A549 (cell line): ENCODE measurements around the gene KARS1.
"Not testable (repeated sequence)": the region's sequence is repeated elsewhere in the genome, so short reads cannot be mapped to it uniquely, and the experiment has no call there.

Experiments used
- KDM1A ChIP-seq: fragments of 200-600 bp; sonication (generic); IDR thresholded peaks from 2 replicates; pipeline ENCODE4 v1.6.1; 2016; ENCODE audit warnings: low read depth, mild to moderate bottlenecking
- KDM5A ChIP-seq: fragments of 200-600 bp; sonication (generic); IDR thresholded peaks from 2 replicates; pipeline ENCODE4 v1.6.1; 2016; ENCODE audit warnings: antibody characterized with exemption, mild to moderate bottlenecking
- TF ChIP-seq, protein P1 (sequence below): IDR thresholded peaks from 2 replicates; pipeline ENCODE4 v1.6.1; 2012
- TF ChIP-seq, protein P2 (sequence below): fragments of >200 bp; sonication (Bioruptor Twin); formaldehyde crosslinking; IDR thresholded peaks from 3 replicates; pipeline ENCODE4 v1.5.1; 2016

DNA sequence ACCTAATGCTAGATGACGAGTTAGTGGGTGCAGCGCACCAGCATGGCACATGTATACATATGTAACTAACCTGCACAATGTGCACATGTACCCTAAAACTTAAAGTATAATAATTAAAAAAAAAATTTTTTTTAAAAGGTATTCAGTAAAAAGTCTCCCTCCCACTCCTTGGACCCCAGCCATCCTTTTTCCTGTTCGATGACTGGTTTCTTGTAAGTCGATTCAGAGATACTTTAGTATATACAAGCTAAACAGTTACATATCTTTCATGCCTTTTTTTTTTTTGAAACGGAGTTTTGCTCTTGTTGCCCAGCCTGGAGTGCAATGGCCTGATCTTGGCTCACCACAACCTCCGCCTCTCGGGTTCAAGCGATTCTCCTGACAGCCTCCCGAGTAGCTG is 55.5 kb downstream of the KARS1 start:
- not testable (repeated sequence) for TF ChIP-seq KDM1A, KDM5A
- TF ChIP-seq, protein P1, sequence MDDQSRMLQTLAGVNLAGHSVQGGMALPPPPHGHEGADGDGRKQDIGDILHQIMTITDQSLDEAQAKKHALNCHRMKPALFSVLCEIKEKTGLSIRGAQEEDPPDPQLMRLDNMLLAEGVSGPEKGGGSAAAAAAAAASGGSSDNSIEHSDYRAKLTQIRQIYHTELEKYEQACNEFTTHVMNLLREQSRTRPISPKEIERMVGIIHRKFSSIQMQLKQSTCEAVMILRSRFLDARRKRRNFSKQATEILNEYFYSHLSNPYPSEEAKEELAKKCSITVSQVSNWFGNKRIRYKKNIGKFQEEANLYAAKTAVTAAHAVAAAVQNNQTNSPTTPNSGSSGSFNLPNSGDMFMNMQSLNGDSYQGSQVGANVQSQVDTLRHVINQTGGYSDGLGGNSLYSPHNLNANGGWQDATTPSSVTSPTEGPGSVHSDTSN: not testable (repeated sequence)
- TF ChIP-seq, protein P2, sequence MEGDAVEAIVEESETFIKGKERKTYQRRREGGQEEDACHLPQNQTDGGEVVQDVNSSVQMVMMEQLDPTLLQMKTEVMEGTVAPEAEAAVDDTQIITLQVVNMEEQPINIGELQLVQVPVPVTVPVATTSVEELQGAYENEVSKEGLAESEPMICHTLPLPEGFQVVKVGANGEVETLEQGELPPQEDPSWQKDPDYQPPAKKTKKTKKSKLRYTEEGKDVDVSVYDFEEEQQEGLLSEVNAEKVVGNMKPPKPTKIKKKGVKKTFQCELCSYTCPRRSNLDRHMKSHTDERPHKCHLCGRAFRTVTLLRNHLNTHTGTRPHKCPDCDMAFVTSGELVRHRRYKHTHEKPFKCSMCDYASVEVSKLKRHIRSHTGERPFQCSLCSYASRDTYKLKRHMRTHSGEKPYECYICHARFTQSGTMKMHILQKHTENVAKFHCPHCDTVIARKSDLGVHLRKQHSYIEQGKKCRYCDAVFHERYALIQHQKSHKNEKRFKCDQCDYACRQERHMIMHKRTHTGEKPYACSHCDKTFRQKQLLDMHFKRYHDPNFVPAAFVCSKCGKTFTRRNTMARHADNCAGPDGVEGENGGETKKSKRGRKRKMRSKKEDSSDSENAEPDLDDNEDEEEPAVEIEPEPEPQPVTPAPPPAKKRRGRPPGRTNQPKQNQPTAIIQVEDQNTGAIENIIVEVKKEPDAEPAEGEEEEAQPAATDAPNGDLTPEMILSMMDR: not testable (repeated sequence)
